Endothelial cell of umbilical vein (primary cell): ENCODE measurements around the gene BRSK1. TPM values are rescaled to one million over a fixed set of nuclear protein-coding genes. Genes with fewer than 3 reads are reported as not detected.

Source experiments
- BruUV-seq: library from RNA; stranded (reverse); fragments of 400-500 nt; replicated peaks from 2 replicates; lab custom pipeline; 2021; lab: Mats Ljungman, UMichigan
- CTCF ChIA-PET: fragments of 300-600, 350-600 bp; sonication (Branson Sonifier 250); formaldehyde crosslinking; loops from one replicate; lab custom pipeline; 2021; ENCODE audit warnings: antibody characterized with exemption, inconsistent platforms; lab: Charles Lee
- POLR2A ChIA-PET: fragments of 300-600, 350-600 bp; sonication (Branson Sonifier 250); formaldehyde crosslinking; loops from one replicate; lab custom pipeline; 2021; ENCODE audit warnings: antibody characterized with exemption, inconsistent platforms; lab: Charles Lee
- DNase-seq: peaks from one replicate; pipeline ENCODE4 v3.0.0-alpha.2; 2011; ENCODE audit warnings: low read depth, low spot score
- FAIRE-seq: peaks from 2 replicates; lab custom pipeline; 2011; peaks lifted over from hg19 to GRCh38; lab: Jason Lieb, UNC
- H2AFZ ChIP-seq: 2 replicates; pipeline ENCODE4 v1.6.0; 2012; ENCODE audit warnings: low read depth, low read length, control low read depth, inconsistent platforms
- H3K27ac ChIP-seq: 2 replicates; pipeline ENCODE4 v1.5.1; 2011; ENCODE audit warnings: low read depth, mild to moderate bottlenecking, control low read depth, low read length, moderate library complexity; ENCODE audit not compliant: insufficient read depth
- H3K27me3 ChIP-seq, 2 experiments: 2 replicates each; pipeline versions ENCODE4 v1.6.0 to v1.6.1; 2011; ENCODE audit warnings: low read length in 2 of 2, mixed read lengths in 1 of 2; ENCODE audit not compliant: control insufficient read depth in 2 of 2, insufficient read depth in 2 of 2
- H3K36me3 ChIP-seq, 2 experiments: 2 replicates in 1 of 2; 3 replicates in 1 of 2; pipeline ENCODE4 v1.5.1; 2011; ENCODE audit warnings: low read length in 2 of 2, mild to moderate bottlenecking in 1 of 2, moderate library complexity in 1 of 2; ENCODE audit not compliant: control insufficient read depth in 2 of 2, insufficient read depth in 2 of 2; ENCODE audit errors: extremely low read depth in 1 of 2
- H3K4me1 ChIP-seq: 3 replicates; pipeline ENCODE4 v1.5.1; 2011; ENCODE audit warnings: mild to moderate bottlenecking, low read length; ENCODE audit not compliant: control insufficient read depth, insufficient read depth; ENCODE audit errors: extremely low read depth
- H3K4me2 ChIP-seq: 2 replicates; pipeline ENCODE4 v1.6.1; 2011; ENCODE audit warnings: low read length, control low read depth, mixed read lengths; ENCODE audit not compliant: insufficient read depth
- H3K4me3 ChIP-seq, 3 experiments: fragments of 200-600 bp in 1 of 3; sonication (generic), shearing (Covaris generic) in 1 of 3; replicated peaks in 1 of 3; 2 replicates each; pipeline ENCODE4 v1.5.1; 2011 to 2016; ENCODE audit warnings: control low read depth in 3 of 3, low read length in 3 of 3, mild to moderate bottlenecking in 2 of 3, inconsistent platforms in 1 of 3, low read depth in 1 of 3, moderate library complexity in 1 of 3; ENCODE audit not compliant: insufficient read depth in 1 of 3
- H3K79me2 ChIP-seq: 2 replicates; pipeline ENCODE4 v1.6.0; 2012; ENCODE audit warnings: low read length, inconsistent platforms; ENCODE audit not compliant: control insufficient read depth, insufficient read depth
- H3K9ac ChIP-seq: replicated peaks from 2 replicates; pipeline ENCODE3; 2011; ENCODE audit warnings: low read length, control low read depth; ENCODE audit not compliant: insufficient read depth; ENCODE audit errors: extremely low read depth
- H3K9me1 ChIP-seq: replicated peaks from 3 replicates; pipeline ENCODE4 v1.6.0; 2011; ENCODE audit warnings: mild to moderate bottlenecking, low read length; ENCODE audit not compliant: control insufficient read depth, insufficient read depth; ENCODE audit errors: extremely low read depth
- H3K9me3 ChIP-seq: replicated peaks from 2 replicates; pipeline ENCODE4 v1.5.1; 2012; ENCODE audit warnings: low read length, inconsistent platforms; ENCODE audit not compliant: control insufficient read depth, insufficient read depth
- H4K20me1 ChIP-seq: replicated peaks from 2 replicates; pipeline ENCODE3; 2011; ENCODE audit warnings: mild to moderate bottlenecking, low read length; ENCODE audit not compliant: control insufficient read depth, insufficient read depth; ENCODE audit errors: extremely low read depth
- FOS ChIP-seq: IDR thresholded peaks from 2 replicates; pipeline ENCODE4 v1.6.1; 2011; ENCODE audit warnings: mild to moderate bottlenecking, low read length, moderate library complexity, borderline replicate concordance; ENCODE audit not compliant: insufficient read depth
- POLR2A ChIP-seq: IDR thresholded peaks from 2 replicates; pipeline ENCODE4 v1.6.1; 2012; ENCODE audit warnings: low read depth, mild to moderate bottlenecking, control low read depth, low read length
- POLR2AphosphoS5 ChIP-seq: IDR thresholded peaks from 2 replicates; pipeline ENCODE4 v1.6.1; 2012; ENCODE audit warnings: low read depth, mild to moderate bottlenecking, control low read depth, low read length, moderate library complexity; ENCODE audit not compliant: insufficient read depth
- dilution Hi-C: fragments of 300-500 bp; cut with MboI; formaldehyde crosslinking; loops from one replicate; pipeline ENCODE4 v1.15.0; 2019; ENCODE audit warnings: low sequenced_read_pairs; ENCODE audit not compliant: extremely low pct_ligation_motif_present
- intact Hi-C: fragments of 100-400 bp; cut with micrococcal nuclease; formaldehyde crosslinking; loops from one replicate; pipeline ENCODE4 v1.10.0; 2022
- polyA plus RNA-seq, 4 experiments: library from polyadenylated mRNA; depleted of rRNA in 3 of 4; stranded (reverse) in 3 of 4; unstranded in 1 of 4; fragments of >200 nt; gene quantifications; 2 replicates each; pipeline versions ENCODE4 v1.2.1 to v1.2.3, GENCODE V29; 2011 to 2012; ENCODE audit warnings: missing spikeins in 1 of 4
- total RNA-seq: library from RNA; stranded (reverse); gene quantifications from 2 replicates; pipeline ENCODE4 v1.2.3, GENCODE V29; 2021
- TF ChIP-seq, protein P1 (sequence below): IDR thresholded peaks from 2 replicates; pipeline ENCODE4 v1.6.1; 2011; ENCODE audit not compliant: insufficient read depth, insufficient read length

The BRSK1 gene
- total and polyA plus RNA-seq, 2 donors (not counting 3 experiments of a cell fraction or from before 2014, with no cell fraction given) = 0.33 to 0.44 TPM

DNA sequence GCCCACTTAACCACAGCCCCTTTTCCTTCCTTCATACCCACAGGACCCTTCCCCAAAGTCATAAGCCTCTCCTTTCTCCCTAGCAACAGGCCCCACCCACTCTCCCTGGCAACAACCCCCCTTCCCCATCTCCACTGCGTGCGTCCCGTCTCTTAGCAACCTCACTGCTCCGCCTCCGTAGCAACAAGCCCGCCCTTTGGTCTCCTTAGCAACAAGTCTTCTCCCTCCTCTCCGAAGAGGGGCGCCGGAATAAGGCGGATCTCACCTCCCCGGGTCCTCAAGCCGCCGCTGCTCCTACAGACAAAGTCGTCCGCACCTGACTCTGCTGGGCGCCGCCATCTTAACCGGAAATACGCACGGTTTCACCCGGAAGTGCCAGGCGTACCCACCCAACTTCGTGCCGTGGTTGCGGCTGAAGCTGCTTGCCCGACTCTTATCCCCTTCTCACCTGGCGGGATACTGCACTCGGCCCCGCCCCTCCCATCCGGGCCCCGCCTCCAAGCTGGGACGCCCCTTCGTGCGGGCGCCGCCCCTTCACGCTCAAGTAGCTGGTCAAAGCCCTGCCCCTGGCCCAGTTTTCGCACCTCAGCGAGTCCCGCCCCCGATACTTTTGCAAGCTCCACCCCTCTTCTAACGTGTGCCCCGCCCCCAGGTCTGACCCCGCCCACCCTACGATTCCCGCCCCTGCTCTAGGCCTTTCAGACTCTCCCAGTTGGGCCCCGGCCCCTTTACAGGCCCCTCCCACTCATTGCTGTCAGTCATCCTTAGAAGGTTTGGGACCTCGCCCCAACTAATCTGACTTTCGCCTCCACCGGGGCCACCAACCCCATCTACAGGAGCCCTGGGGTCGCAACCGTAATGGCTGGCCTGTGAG lies 3.8 kb upstream of the BRSK1 start, which contains the start of gene HSPBP1:
Gene HSPBP1, minus strand, starts transcription at position 341 of the 874 bp plus-strand sequence. CDS start 502 bp downstream, outside the sequence.
- intact Hi-C loops (loop anchor here (1.0 to 2.0 kb wide), 2 partner anchors 21 to 59 kb away; partner anchors contain the start of genes KMT5C and PPP6R1), dilution Hi-C loops (no loop called here)
- DNase-seq (peak; percentile 93), FAIRE-seq (peak; percentile 94)
- H2AFZ ChIP-seq = peak within 1 kb of the TSS; percentile 98
- peaks cover 0 to 2% of the 10 kb centered on the region in 2 experiments for H3K36me3 ChIP-seq
- CTCF ChIA-PET = interaction anchor here (0.8 to 1.5 kb wide), 8 partner anchors 11 to 224 kb away, joined by 3 to 7 read pairs (median 4); partner anchors contain the start of genes PPP6R1 and TMEM238
- no peaks in the 10 kb centered on the region for H3K9me3 ChIP-seq
- H3K4me2 ChIP-seq = peak within 1 kb of the TSS; percentile 54
- H4K20me1 ChIP-seq = no peaks in the 10 kb centered on the region
- POLR2A ChIA-PET = interaction anchor here (0.7 to 2.0 kb wide), 4 partner anchors 21 to 197 kb away, joined by 3 to 8 read pairs (median 6); partner anchors contain the start of genes PPP6R1 and UBE2S
- no TSS peak for BruUV-seq
- H3K4me3 ChIP-seq = peak within 1 kb of the TSS; percentile 66 to 96 (median 79)
- H3K27me3 ChIP-seq = peaks cover 5 to 6% of the 10 kb centered on the region in 2 experiments
- H3K9me1 ChIP-seq = no peaks in the 10 kb centered on the region
- H3K4me1 ChIP-seq = peaks cover 3% of the 10 kb centered on the region
- no peaks in the 10 kb centered on the region for H3K79me2 ChIP-seq
- TF ChIP-seq POLR2AphosphoS5 = peak; percentile 72
- peak; percentile 44 for TF ChIP-seq POLR2A
- TF ChIP-seq, protein P1, sequence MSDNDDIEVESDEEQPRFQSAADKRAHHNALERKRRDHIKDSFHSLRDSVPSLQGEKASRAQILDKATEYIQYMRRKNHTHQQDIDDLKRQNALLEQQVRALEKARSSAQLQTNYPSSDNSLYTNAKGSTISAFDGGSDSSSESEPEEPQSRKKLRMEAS = peak; percentile 67
- no peak for TF ChIP-seq FOS
- peak within 1 kb of the TSS; percentile 65 for H3K27ac ChIP-seq
- H3K9ac ChIP-seq = peak within 1 kb of the TSS; percentile 64
